ENCODE data around the gene ARFIP1. TPM values are rescaled to one million over a fixed set of nuclear protein-coding genes. Genes with fewer than 3 reads are reported as not detected.

The ARFIP1 gene
- total RNA-seq, 4 donors from 2014 or later, result 34.3 to 45.1 (median 42.1) TPM

DNA sequence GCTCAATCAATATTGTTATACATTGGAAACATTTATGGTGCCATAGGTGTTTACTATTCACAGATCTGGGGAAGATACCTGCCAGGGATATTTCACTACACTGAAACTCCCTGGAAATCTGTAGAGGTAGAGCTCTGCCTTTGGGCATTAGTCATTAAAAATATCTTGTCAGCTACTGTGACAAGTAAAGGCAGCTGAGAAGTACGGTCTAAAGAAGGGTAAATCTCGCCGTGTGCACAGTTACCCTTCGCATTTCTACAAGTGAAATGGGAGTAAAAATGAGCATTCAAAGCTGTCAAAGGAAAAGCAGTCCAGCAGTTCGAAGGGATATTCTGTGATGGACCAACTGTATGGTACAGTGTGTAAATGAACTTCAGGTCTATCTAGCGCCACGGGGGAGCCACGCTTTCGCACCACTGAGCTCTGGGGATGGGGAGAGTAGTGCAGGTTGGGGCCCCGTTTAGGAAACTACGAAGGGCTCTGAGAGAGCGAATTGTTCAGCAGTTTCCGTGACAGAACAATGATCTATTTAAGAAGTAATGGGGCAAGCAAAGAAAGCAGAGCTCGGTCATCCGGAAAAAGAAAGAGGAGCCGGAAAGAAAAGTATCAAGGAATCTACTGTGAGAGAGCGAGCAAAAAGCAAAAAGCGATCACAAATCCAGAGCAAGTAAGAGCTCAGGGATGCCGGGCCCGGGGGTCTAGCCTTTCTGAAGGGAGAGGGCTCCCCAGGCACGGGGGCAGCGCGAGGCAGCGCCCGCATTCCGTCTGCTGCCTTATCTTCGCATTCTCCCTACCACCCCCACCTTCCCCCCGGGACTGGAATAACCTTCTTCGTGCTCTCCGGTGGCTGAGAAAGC, 870 bp upstream of the ARFIP1 start:
- H3K27me3 ChIP-seq, result no peaks in the 10 kb centered on the region
- H3K9me3 ChIP-seq, result no peaks in the 10 kb centered on the region
- TF ChIP-seq CTCF (IDR thresholded peaks at IDR 0.05), result no peak
- no peak for TF ChIP-seq POLR2A (IDR thresholded peaks at IDR 0.05)
- H3K36me3 ChIP-seq, result no peaks in the 10 kb centered on the region
- peak overlapping the region; percentile 21 to 92 (median 54) for H3K4me3 ChIP-seq (replicated peaks in 1 of 3)
- peak; percentile 5 to 24 for DNase-seq
- WGBS, 2 donors, result 3% methylated on average over 30 of the region's 30 CpGs
- intact Hi-C loops (cut with DNase I), result no loop called here
- H3K4me1 ChIP-seq, result peaks cover 3 to 12% of the 10 kb centered on the region in 2 donors
- peak overlapping the region; percentile 79 to 87 (median 86) for H3K27ac ChIP-seq

GRCh38 chr4:152780267-152780778, 569 bp downstream of the ARFIP1 start:
- WGBS, 2 donors, result 1 to 2% methylated on average over 14 of the region's 14 CpGs
- peaks cover 3 to 12% of the 10 kb centered on the region in 2 donors for H3K4me1 ChIP-seq
- no peak for TF ChIP-seq CTCF (IDR thresholded peaks at IDR 0.05)
- no peak for TF ChIP-seq POLR2A (IDR thresholded peaks at IDR 0.05)
- no peaks in the 10 kb centered on the region for H3K36me3 ChIP-seq
- peak overlapping the region; percentile 70 to 87 (median 86) for H3K27ac ChIP-seq
- intact Hi-C loops (cut with DNase I), result no loop called here
- H3K9me3 ChIP-seq, result no peaks in the 10 kb centered on the region
- peak in 1 of 2 donors; percentile 3 for DNase-seq
- no peaks in the 10 kb centered on the region for H3K27me3 ChIP-seq
- peak overlapping the region; percentile 16 to 82 (median 54) for H3K4me3 ChIP-seq (replicated peaks in 1 of 3)

GRCh38 chr4:152784490-152785350, 5.0 kb downstream of the ARFIP1 start:
- WGBS, 2 donors, result 88 to 95% methylated on average over 4 of the region's 4 CpGs
- H3K4me1 ChIP-seq, result peaks cover 3 to 8% of the 10 kb centered on the region in 2 donors
- no peak overlapping the region for H3K27ac ChIP-seq
- no peak for DNase-seq
- TF ChIP-seq POLR2A (IDR thresholded peaks at IDR 0.05) (no peak), CTCF (IDR thresholded peaks at IDR 0.05) (no peak)
- no peaks in the 10 kb centered on the region for H3K36me3 ChIP-seq
- intact Hi-C loops (cut with DNase I), result no loop called here
- H3K9me3 ChIP-seq, result no peaks in the 10 kb centered on the region
- no peak overlapping the region for H3K4me3 ChIP-seq (replicated peaks in 1 of 3)
- no peaks in the 10 kb centered on the region for H3K27me3 ChIP-seq

DNA sequence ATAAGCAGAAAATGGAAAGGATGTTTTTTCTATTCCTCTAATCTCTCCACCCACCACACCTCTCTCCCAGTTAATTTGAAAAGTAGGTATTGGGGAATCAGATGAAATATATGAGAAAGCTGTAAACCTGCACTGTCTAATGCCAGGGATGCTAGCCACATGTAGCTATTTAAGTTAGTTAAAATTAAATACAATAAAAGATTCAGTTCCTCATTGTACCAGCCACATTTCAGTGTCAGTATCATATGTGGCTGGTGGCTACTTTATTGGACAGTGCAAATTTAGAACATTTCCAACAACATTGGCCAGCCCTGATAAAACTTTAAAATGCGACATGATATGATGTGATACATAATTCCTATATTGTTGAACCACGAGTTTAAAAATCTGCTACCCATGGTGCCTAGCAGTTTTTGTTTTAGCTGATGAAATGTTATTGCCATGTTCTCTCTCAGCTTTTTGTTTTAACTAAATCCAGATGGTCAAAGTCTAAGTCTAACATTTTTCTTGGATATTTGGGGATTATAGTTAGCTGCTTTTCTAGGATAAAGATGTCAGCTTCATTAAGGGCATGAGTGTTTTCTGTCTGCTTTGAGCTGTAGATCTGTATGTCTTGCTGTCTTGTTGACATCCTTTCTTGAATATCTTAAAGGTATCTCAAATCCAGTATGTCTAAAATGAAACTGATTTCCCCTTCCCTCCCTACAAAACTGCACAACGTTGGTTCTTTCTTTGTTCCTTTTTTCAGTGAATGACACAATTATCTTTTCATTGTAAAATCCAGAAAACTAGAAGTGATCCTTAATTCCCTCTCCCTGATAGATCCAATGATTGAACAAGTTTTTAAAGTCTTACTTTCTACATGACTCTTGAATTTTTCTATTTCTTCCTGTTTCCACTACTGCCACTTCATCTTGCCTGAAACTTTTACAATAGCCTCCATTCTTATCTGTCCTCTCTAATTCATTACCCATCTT, 6.2 kb downstream of the ARFIP1 start:
- peaks cover 0 to 6% of the 10 kb centered on the region in 2 donors for H3K4me1 ChIP-seq
- H3K27me3 ChIP-seq, result no peaks in the 10 kb centered on the region
- TF ChIP-seq POLR2A (IDR thresholded peaks at IDR 0.05) (no peak), CTCF (IDR thresholded peaks at IDR 0.05) (no peak)
- intact Hi-C loops (cut with DNase I), result no loop called here
- WGBS, 2 donors, result 71 to 82% methylated on average over 3 of the region's 3 CpGs
- H3K36me3 ChIP-seq, result no peaks in the 10 kb centered on the region
- no peaks in the 10 kb centered on the region for H3K9me3 ChIP-seq
- H3K4me3 ChIP-seq (replicated peaks in 1 of 3), result no peak overlapping the region
- H3K27ac ChIP-seq, result no peak overlapping the region
- DNase-seq, result no peak
